ENCODE data around the gene NR2E1.

DNA sequence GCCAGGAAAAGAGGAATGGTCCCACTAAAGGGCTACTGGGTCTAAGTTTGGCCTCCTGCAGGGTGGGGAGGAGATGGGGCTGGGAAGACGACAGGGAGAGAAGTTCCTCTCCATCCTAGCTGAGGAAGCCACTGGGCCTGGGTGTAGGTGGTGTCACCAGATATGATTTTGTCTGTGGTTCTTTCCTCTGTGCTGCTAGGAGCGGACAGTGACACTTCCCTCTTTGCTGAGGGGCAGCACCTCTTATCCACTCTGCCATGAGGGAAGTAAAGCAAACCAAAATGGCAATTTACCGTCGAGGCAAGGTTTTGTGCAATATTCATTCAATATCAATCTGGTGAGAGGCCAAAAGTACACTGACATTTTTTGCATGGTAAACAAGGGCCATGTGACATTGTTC lies 33.0 kb upstream of the NR2E1 start:
- TF ChIP-seq NFIC (IDR thresholded peaks at IDR 0.05; ENCODE audit: low read length) (no peak), PRDM15 (CRISPR knock-in tag; IDR thresholded peaks at IDR 0.05) (no peak), SNRNP70 (IDR thresholded peaks at IDR 0.05; ENCODE audit: low read depth, low read length) (no peak), PHF8 (CRISPR knock-in tag; IDR thresholded peaks at IDR 0.05) (no peak)
- TF ChIP-seq, protein P1, sequence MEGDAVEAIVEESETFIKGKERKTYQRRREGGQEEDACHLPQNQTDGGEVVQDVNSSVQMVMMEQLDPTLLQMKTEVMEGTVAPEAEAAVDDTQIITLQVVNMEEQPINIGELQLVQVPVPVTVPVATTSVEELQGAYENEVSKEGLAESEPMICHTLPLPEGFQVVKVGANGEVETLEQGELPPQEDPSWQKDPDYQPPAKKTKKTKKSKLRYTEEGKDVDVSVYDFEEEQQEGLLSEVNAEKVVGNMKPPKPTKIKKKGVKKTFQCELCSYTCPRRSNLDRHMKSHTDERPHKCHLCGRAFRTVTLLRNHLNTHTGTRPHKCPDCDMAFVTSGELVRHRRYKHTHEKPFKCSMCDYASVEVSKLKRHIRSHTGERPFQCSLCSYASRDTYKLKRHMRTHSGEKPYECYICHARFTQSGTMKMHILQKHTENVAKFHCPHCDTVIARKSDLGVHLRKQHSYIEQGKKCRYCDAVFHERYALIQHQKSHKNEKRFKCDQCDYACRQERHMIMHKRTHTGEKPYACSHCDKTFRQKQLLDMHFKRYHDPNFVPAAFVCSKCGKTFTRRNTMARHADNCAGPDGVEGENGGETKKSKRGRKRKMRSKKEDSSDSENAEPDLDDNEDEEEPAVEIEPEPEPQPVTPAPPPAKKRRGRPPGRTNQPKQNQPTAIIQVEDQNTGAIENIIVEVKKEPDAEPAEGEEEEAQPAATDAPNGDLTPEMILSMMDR (CRISPR knock-in tag; IDR thresholded peaks at IDR 0.05): no peak
